HG03045 (cell line): Measurements from ENCODE around the gene NPHP3.
"Not testable (repeated sequence)": the region's sequence is repeated elsewhere in the genome, so short reads cannot be mapped to it uniquely, and the experiment has no call there.

ENCODE experiments used
- ATAC-seq: cut with Tn5 transposase; IDR thresholded peaks from one replicate; pipeline ENCODE4 v1.9.1; 2021; ENCODE audit warnings: mild to moderate bottlenecking, moderate library complexity; ENCODE audit not compliant: unreplicated experiment

NPHP3 gene

DNA sequence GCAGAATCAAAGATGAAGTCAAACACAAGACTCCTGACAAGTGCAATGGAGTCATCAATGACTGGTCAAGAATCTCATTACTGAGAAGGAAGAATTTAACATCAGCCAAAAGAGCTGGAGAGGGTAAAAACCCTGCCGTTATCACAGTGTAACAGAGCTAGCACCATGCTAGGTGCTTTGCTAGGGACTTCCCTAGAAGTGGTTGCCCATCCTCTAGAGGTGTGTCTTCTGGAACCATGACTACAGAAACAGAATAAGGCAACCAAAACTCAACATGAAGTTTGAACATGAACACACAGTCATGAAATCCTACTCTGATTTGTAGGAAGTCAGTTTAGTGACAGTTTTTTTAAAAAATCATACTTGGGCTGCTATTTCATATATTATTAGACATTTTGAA lies 72.1 kb downstream of the NPHP3 start:
- ATAC-seq = no peak

DNA sequence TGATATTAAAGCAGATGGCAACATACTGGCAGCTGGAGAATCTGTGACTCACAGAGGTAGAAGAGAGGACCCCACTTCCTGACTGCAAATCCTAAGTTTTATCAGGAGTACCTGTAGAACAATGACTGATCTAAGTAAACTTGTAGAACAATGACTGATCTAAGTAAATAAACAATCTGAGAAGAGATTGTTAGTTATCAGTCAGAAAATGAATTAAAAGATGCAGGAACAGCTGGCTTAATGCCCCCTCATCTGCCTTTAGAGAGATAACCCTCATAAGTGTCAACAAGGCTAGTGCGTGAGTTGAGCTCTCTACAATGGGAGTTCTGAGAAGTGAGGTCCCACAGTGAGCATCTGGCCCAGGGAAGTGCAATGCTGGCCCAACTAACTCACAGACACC lies 77.2 kb downstream of the NPHP3 start:
- ATAC-seq = no peak

DNA sequence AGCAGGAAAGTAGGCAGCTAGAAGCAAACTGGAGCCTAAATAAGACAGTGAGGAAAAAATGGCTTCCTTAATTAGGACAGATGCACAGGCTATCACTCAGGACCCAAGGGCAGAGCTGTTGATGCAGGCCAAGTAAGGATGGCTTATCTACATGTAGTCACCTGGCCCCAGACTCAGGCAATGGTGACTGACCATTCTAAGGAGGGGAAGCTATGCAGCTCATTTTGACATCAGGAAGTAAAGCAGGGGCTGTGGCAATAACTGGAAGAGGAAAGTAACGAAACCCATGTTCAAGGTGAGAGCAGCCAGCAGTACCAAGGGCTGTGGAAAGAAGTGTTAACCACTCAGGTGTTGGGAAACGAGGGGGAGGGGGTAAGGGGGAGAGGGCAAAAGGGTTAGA lies 78.8 kb downstream of the NPHP3 start:
- ATAC-seq = no peak

DNA sequence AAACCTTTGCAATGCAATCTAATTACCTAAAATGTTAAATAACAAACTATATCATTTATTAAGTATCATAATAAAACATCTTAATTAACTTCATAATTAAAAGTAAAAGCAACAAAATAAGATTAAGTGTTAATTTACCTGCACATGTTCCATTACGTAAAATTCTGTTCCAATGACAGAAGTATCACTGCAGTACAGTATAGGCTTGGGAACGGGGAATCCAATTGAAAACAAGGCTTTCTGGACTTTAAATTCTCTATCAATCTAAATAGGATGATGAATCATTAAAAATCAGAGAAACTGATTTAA lies 79.7 kb downstream of the NPHP3 start:
- no peak for ATAC-seq

DNA sequence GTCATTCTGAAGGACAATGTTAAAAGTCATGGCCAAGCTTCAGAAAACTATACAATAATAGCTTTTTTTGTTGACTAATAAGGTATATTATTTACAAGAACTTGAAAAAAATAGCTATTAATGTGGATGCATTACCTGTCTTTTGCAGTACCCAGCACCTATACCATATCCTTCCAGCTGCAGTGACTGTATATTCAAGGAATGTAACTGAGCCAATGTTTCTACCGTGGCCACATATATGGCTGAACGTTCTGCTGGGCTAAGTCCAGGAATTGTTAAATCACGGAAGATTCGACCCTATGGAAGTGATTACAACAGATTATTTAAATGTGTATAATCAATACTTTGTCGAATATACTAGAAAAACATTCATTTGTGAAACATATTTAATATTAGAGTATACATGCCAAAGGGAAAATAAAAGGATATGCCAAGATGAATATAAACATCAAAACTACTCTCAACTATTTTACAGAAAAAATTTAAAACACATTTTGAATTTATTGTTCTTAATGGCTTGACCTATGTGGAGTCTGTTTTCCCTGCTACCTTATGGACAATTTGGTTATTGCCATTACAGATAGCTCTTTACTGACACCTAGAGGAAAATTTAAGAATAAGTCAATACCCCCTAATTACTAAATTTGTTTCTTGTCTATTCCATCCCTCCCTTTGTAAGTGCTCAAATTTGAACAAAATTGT lies 80.2 kb downstream of the NPHP3 start:
- no peak for ATAC-seq

DNA sequence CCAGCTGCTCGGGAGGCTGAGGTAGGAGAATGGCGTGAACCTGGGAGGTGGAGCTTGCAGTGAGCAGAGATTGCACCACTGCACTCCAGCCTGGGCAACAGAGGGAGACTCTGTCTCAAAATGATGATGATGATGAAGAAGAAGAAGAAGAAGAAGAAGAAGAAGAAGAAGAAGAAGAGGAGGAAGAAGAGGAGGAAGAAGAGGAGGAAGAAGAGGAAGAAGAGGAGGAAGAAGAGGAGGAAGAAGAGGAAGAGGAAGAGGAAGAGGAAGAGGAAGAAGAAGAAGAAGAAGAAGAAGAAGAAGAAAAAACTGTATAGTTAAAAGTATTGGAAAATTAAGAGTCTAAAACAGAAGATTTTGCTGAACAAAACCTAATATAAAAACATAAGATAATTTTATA lies 80.8 kb downstream of the NPHP3 start:
- ATAC-seq = not testable (repeated sequence)

DNA sequence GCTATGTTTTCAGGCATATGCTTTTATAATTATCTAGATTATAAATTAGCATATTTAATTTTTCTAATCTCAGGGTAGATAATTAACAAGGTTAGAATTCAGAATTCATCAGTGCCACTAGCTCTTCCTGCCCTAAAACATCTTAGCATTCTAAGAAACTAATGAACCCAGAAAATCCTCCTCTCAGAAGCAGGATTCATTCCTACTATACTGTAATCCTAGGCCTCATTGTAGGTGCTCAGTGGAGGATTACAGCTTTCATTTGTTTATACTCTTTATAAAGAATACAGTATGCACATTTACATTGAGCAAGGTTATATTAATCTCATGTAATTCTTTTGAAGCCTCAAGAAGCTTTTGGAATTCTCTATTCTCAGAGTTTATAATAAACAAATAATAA lies 83.5 kb downstream of the NPHP3 start:
- ATAC-seq = no peak

DNA sequence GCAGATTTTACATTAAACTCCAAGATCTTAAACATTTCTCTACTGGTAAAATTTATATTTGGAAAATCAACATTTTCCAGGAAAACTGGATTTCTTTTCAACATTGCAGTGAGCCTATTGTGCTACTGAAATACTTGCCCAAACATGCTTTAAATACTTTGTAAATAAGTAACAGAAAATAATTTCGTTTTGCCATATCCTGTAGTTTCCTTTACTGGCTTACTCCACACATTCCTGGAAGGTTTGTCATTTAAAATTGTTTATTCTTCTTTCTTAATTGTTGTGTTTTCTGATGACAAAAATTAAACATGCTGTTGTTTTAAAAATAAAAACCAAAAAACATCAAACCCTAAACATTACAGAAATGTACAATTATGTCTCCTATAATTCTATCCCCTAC lies 84.6 kb downstream of the NPHP3 start:
- ATAC-seq = no peak

DNA sequence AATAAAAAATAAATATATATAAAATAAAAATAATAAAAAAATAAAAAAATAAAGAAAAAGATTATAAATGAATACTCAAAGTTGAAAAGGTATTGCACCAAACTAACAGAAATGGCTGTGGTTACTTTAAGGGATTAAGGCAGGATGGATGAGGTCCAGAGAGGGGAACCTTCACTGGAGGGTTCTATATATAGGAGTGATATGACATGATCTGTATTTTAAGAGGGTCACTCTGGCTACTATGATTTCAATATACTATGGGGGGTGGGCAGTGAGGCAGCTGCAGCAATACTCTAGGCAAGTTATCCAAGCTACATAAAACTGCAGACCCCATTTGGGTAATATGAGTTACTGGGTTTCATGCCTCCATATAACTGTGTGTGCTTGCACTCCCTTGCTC lies 87.2 kb downstream of the NPHP3 start:
- no peak for ATAC-seq
